HG03108 (cell line): ENCODE measurements around the gene ZSWIM6.

ENCODE experiments used
- ATAC-seq: cut with Tn5 transposase; IDR thresholded peaks from one replicate; pipeline ENCODE4 v1.9.1; 2021; ENCODE audit warnings: moderate library complexity; ENCODE audit not compliant: unreplicated experiment

The ZSWIM6 gene

GRCh38 chr5:61526207-61526519 lies 194.1 kb downstream of the ZSWIM6 start:
- no peak for ATAC-seq

- ATAC-seq: no peak
These were observed 200.9 kb downstream of the ZSWIM6 start for GRCh38 chr5:61532983-61533382.

GRCh38 chr5:61534481-61535267 lies 202.6 kb downstream of the ZSWIM6 start:
- peak; percentile 92 for ATAC-seq

GRCh38 chr5:61535828-61536227 lies 203.8 kb downstream of the ZSWIM6 start:
- no peak for ATAC-seq

GRCh38 chr5:61536922-61537321 lies 204.9 kb downstream of the ZSWIM6 start:
- ATAC-seq: no peak

GRCh38 chr5:61538722-61539501 lies 206.9 kb downstream of the ZSWIM6 start:
- no peak for ATAC-seq

GRCh38 chr5:61549530-61549929 lies 217.5 kb downstream of the ZSWIM6 start:
- ATAC-seq: no peak

- ATAC-seq: no peak
These were observed 219.7 kb downstream of the ZSWIM6 start for GRCh38 chr5:61551637-61552313.

GRCh38 chr5:61559146-61559545 lies 227.1 kb downstream of the ZSWIM6 start:
- ATAC-seq: no peak

- ATAC-seq: no peak
These were observed 227.7 kb downstream of the ZSWIM6 start for GRCh38 chr5:61559722-61560121.

GRCh38 chr5:61563401-61563800 lies 231.3 kb downstream of the ZSWIM6 start:
- ATAC-seq: no peak

- no peak for ATAC-seq
These were observed 235.3 kb downstream of the ZSWIM6 start for GRCh38 chr5:61567337-61567736.

GRCh38 chr5:61569353-61569752 lies 237.3 kb downstream of the ZSWIM6 start:
- ATAC-seq: no peak

GRCh38 chr5:61570767-61571166 lies 238.7 kb downstream of the ZSWIM6 start:
- no peak for ATAC-seq

GRCh38 chr5:61572959-61573358 lies 240.9 kb downstream of the ZSWIM6 start:
- ATAC-seq: no peak

- ATAC-seq: no peak
These were observed 243.0 kb downstream of the ZSWIM6 start for GRCh38 chr5:61575103-61575502.

GRCh38 chr5:61575581-61575980 lies 243.5 kb downstream of the ZSWIM6 start:
- no peak for ATAC-seq

- no peak for ATAC-seq
These were observed 244.5 kb downstream of the ZSWIM6 start for GRCh38 chr5:61576556-61576955.

GRCh38 chr5:61578858-61579503 lies 246.9 kb downstream of the ZSWIM6 start:
- no peak for ATAC-seq

- ATAC-seq: no peak
These were observed 250.3 kb downstream of the ZSWIM6 start for GRCh38 chr5:61582205-61582820.

GRCh38 chr5:61582887-61583286 lies 250.8 kb downstream of the ZSWIM6 start:
- no peak for ATAC-seq
